IPS-18a (cell line): ENCODE results near the gene MTHFD2L.

ENCODE experiments used
- H3K27ac ChIP-seq: one replicate; pipeline ENCODE4 v1.5.1; 2013; ENCODE audit warnings: low read length
- H3K27me3 ChIP-seq: one replicate; pipeline ENCODE4 v1.6.1; 2013; ENCODE audit warnings: mild to moderate bottlenecking, low read length; ENCODE audit not compliant: control insufficient read depth, insufficient read depth
- H3K36me3 ChIP-seq: one replicate; pipeline ENCODE4 v1.6.1; 2013; ENCODE audit warnings: low read depth, low read length; ENCODE audit not compliant: control insufficient read depth
- H3K4me1 ChIP-seq: one replicate; pipeline ENCODE4 v1.6.1; 2013; ENCODE audit warnings: low read depth, low read length; ENCODE audit not compliant: control insufficient read depth
- H3K4me3 ChIP-seq: one replicate; pipeline ENCODE4 v1.5.1; 2013; ENCODE audit warnings: low read length
- H3K9ac ChIP-seq: one replicate; pipeline ENCODE4 v1.6.1; 2013; ENCODE audit warnings: mild to moderate bottlenecking, low read length, moderate library complexity
- H3K9me3 ChIP-seq: one replicate; pipeline ENCODE4 v1.6.1; 2013; ENCODE audit warnings: low read depth, low read length; ENCODE audit not compliant: control insufficient read depth

Gene MTHFD2L

GRCh38 chr4:74168841-74169240 is 10.9 kb downstream of the MTHFD2L start:
- Histone ChIP-seq H3K4me1 (no peaks in the 10 kb centered on the region), H3K27me3 (no peaks in the 10 kb centered on the region), H3K27ac (no peak overlapping the region), H3K36me3 (peaks cover 4% of the 10 kb centered on the region), H3K4me3 (no peak overlapping the region), H3K9me3 (no peaks in the 10 kb centered on the region), H3K9ac (no peak overlapping the region)

- Histone ChIP-seq H3K27me3 (no peaks in the 10 kb centered on the region), H3K9ac (no peak overlapping the region), H3K36me3 (no peaks in the 10 kb centered on the region), H3K27ac (no peak overlapping the region), H3K4me3 (no peak overlapping the region), H3K9me3 (no peaks in the 10 kb centered on the region), H3K4me1 (no peaks in the 10 kb centered on the region)
Observed at GRCh38 chr4:74173321-74173720, 15.4 kb downstream of the MTHFD2L start.

DNA sequence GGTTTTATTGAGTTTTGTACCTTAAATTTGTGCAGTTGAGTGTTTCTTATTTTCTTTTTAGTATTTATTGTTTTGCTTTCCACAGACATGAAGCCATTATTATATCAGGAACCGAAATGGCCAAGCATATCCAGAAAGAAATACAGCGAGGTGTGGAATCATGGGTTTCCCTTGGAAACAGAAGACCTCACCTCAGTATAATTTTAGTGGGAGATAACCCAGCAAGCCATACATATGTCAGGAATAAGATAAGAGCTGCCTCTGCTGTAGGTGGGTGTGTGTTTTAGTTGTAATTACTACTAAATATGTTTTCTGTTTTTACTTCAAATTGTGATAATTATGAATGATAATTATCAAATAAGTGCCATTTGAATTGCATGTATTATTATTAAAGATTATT is 16.5 kb downstream of the MTHFD2L start:
- Histone ChIP-seq H3K36me3 (no peaks in the 10 kb centered on the region), H3K27ac (no peak overlapping the region), H3K4me1 (no peaks in the 10 kb centered on the region)

DNA sequence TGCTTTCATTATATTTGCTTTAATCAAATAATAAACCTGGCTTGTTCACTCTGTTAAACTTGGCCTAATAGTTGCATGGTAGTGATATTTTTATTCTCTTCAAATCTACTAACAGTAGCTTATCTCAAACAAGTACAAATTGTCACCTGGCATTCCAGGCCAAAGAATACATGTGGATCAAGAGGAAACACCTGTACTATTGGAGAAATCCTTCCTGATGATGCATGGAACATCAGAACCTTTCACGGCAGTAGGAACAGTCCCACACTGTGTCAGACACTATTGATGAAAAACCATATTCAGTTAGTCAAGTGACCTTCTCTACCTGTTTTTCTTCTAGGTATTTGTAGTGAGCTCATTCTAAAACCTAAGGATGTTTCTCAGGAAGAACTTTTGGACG is 17.0 kb downstream of the MTHFD2L start:
- no peaks in the 10 kb centered on the region for H3K27me3 ChIP-seq

More for the DNA sequence above, 16.5 kb downstream of the MTHFD2L start:
- Histone ChIP-seq H3K27me3 (no peaks in the 10 kb centered on the region), H3K4me3 (no peak overlapping the region), H3K9ac (no peak overlapping the region), H3K9me3 (no peaks in the 10 kb centered on the region)

DNA sequence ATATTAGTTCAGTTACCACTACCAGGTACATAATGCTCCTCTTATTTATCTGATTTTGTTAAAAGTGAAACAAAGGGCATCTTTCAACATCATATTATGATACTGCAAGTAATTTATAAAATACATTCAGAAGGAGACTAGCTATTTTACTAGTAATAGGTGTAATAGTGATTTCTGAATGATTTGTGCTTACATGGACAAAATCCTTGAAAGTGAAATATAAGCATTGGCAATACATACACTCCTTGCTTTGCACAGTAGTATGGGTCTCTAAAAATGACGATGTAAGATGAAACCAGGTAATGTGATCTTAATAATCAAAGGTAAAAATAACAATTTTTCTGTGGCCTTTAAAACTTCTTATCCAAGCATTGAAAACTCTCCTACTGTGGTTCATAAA is 17.5 kb downstream of the MTHFD2L start:
- H3K27ac ChIP-seq: no peak overlapping the region
- H3K9me3 ChIP-seq: no peaks in the 10 kb centered on the region
- H3K9ac ChIP-seq: no peak overlapping the region
- no peaks in the 10 kb centered on the region for H3K36me3 ChIP-seq
- no peak overlapping the region for H3K4me3 ChIP-seq
- H3K4me1 ChIP-seq: no peaks in the 10 kb centered on the region
- no peaks in the 10 kb centered on the region for H3K27me3 ChIP-seq

More for the DNA sequence above, 17.0 kb downstream of the MTHFD2L start:
- H3K36me3 ChIP-seq: no peaks in the 10 kb centered on the region
- no peak overlapping the region for H3K27ac ChIP-seq
- H3K4me3 ChIP-seq: no peak overlapping the region
- H3K9me3 ChIP-seq: no peaks in the 10 kb centered on the region
- no peaks in the 10 kb centered on the region for H3K4me1 ChIP-seq
- H3K9ac ChIP-seq: no peak overlapping the region

- Histone ChIP-seq H3K9me3 (no peaks in the 10 kb centered on the region), H3K4me3 (no peak overlapping the region), H3K27ac (no peak overlapping the region), H3K27me3 (no peaks in the 10 kb centered on the region), H3K4me1 (no peaks in the 10 kb centered on the region), H3K36me3 (no peaks in the 10 kb centered on the region), H3K9ac (no peak overlapping the region)
Observed at GRCh38 chr4:74178798-74179197, 20.9 kb downstream of the MTHFD2L start.

DNA sequence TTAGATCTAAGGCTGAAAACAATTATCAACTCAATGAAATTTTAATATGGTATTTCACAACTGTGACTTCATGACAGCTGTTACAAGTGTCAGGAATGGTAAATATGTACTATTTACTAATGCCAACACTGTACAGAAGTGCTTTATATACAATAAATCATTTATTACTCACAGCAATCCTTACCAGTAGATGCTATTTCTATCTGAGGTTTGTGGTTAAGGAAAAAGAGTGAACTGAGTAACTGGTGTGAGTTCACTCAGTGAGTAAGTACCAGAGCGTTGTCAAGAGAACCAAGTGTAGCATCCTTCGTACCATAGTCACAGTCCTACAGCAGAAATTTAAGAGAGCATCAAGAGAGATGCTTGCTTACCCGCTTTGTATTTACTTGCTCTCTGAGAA is 23.3 kb downstream of the MTHFD2L start:
- Histone ChIP-seq H3K27me3 (no peaks in the 10 kb centered on the region), H3K4me1 (no peaks in the 10 kb centered on the region), H3K9me3 (no peaks in the 10 kb centered on the region), H3K9ac (no peak overlapping the region), H3K36me3 (no peaks in the 10 kb centered on the region), H3K27ac (no peak overlapping the region), H3K4me3 (no peak overlapping the region)

GRCh38 chr4:74188912-74189311 is 31.0 kb downstream of the MTHFD2L start:
- Histone ChIP-seq H3K4me3 (no peak overlapping the region), H3K36me3 (no peaks in the 10 kb centered on the region), H3K4me1 (no peaks in the 10 kb centered on the region), H3K9me3 (no peaks in the 10 kb centered on the region), H3K27me3 (no peaks in the 10 kb centered on the region), H3K27ac (no peak overlapping the region), H3K9ac (no peak overlapping the region)

- H3K27ac ChIP-seq: no peak overlapping the region
Observed at GRCh38 chr4:74189331-74190043, 31.6 kb downstream of the MTHFD2L start.

DNA sequence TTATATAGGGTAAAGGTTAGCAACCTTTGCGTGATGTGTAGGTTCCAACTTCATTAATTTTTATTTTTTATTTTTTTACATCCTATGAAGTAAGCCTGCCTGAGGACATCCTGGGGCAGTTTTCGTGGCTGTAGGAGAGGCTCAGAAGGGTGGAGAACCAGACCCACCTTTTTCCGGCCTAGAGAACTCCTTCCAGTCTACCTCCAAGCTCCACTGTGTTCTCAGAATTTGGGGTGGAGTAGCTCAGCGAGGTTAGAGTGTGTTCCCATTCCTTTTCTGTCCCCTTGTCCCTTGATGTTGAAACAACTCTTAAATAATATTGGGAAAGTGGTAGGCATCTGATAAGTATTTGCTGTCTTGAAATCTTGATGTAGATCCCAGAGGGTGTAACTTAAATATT is 32.4 kb downstream of the MTHFD2L start:
- Histone ChIP-seq H3K27ac (no peak overlapping the region), H3K36me3 (no peaks in the 10 kb centered on the region), H3K27me3 (no peaks in the 10 kb centered on the region), H3K9me3 (no peaks in the 10 kb centered on the region), H3K4me1 (no peaks in the 10 kb centered on the region), H3K4me3 (no peak overlapping the region), H3K9ac (no peak overlapping the region)

More at GRCh38 chr4:74189331-74190043, 31.6 kb downstream of the MTHFD2L start:
- Histone ChIP-seq H3K27me3 (no peaks in the 10 kb centered on the region), H3K9me3 (no peaks in the 10 kb centered on the region), H3K9ac (no peak overlapping the region), H3K36me3 (no peaks in the 10 kb centered on the region), H3K4me3 (no peak overlapping the region), H3K4me1 (no peaks in the 10 kb centered on the region)

DNA sequence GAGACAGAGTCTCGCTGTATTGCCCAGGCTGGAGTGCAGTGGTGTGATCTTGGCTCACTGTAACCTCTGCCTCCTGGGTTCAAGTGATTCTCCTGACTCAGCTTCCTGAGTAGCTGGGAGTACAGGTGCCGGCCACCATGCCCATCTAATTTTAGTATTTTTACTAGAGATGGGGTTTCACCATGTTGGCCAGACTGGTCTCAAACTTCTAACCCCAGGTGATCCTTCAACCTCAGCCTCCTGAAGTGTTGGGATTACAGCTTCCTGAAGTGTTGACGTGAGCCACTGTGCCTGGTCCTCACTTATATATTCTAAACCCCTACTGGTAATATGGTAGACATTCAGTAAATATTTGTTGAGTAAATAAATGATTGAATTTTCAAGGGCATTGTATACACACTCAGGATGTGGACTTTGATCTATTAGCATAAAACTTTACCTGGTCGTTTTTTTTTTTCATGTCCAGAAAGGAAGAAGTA is 33.0 kb downstream of the MTHFD2L start:
- no peak overlapping the region for H3K9ac ChIP-seq
- H3K27ac ChIP-seq: no peak overlapping the region
- no peaks in the 10 kb centered on the region for H3K9me3 ChIP-seq
- no peaks in the 10 kb centered on the region for H3K36me3 ChIP-seq
- H3K27me3 ChIP-seq: no peaks in the 10 kb centered on the region
- no peak overlapping the region for H3K4me3 ChIP-seq
- H3K4me1 ChIP-seq: no peaks in the 10 kb centered on the region

GRCh38 chr4:74197080-74197479 is 39.2 kb downstream of the MTHFD2L start:
- Histone ChIP-seq H3K27me3 (no peaks in the 10 kb centered on the region), H3K4me1 (no peaks in the 10 kb centered on the region), H3K9ac (no peak overlapping the region), H3K27ac (no peak overlapping the region), H3K9me3 (no peaks in the 10 kb centered on the region), H3K4me3 (no peak overlapping the region), H3K36me3 (peaks cover 5% of the 10 kb centered on the region)
